C1 segment of cervical spinal cord (tissue), 14 donors: ENCODE data around the gene RIN2.

Experiments
- DNase-seq, 14 donors: peaks; one replicate each; lab custom pipeline; 2025; lab: John Stamatoyannopoulos, UW

RIN2 gene

DNA sequence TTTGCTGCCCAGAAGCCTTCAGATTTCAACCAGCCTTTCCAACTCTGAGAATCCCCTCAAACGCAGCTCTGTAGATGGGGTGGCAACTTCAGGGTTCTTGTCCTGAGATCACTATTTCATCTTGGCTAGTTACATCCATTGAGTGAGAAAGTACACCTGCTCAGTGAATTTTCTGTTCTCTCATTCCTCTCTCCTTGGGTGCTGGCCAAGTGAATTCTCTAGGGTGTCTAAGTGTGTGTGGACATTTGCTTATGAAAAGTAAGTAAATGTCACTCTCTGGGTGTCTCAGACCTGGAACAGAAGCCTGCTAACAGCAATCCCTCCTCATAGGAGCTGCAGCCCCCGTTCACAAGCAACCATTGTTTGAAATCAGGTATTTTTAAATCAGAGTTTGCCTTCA, 3.8 kb downstream of the RIN2 start:
- DNase-seq: no peak

GRCh38 chr20:19764207-19764606, 6.1 kb downstream of the RIN2 start:
- DNase-seq: no peak

- DNase-seq: no peak
Observed at GRCh38 chr20:19765266-19765665, 7.2 kb downstream of the RIN2 start.

DNA sequence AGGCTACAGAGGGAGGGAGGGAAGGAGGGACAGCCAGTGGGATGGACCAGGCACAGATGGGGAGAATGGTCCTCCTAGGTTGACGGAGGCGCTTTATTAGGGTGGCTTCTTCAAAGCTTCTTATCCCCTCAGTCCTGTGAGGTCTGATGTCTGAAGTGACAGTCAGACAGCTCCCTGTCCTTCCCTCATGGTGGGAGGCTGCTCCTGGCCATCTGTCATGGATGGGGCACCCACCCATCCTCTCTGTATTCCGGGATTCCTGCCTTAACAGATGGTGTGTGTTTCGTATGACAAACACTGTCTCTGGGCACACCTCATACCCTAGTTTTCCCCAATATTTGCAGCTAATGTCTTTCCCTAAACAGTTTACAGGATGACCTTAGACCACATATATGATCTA, 7.9 kb downstream of the RIN2 start:
- no peak for DNase-seq

DNA sequence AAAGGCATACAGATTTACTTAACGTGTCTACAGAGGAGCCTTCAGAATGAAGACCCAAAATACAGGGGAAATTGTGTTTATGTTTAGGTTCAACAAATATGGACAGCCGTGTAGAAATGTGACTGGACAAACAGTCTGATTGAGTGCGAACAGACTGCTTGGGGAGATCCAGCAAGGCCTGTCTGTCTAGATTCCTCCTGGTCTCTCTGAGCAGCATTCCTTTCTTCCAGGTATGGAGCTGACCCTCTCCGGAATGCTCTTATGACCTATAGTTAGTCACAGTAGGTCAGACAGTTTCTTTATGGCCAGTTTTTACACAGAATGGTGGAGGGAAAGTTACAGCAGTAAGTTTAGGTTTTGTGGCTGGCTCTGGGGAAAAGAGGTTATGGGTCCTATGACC, 9.0 kb downstream of the RIN2 start:
- DNase-seq: no peak

DNA sequence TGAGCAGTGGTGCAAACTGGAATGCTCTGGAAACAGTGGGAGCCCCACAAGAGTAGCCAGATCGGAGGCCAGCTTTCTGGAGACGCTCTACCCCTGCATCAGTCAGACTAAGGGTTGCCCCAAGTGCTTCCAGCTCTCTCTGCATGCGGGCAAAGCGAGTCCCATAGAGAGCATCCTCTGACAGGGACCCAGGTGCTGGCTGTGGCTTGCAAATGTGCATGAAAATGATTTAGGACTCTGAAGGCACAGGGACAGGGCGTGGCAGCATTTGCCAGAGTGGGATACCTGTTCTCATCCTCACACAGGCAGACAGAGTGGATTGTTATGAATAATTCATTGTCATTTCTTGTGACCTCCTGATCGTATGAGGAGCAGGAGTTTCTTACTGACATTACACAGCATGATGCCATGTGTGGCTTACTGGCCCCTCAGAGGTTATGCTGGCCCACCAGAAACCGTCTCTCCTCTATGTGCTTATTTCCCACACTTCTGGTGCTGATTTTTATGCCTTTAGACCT, 10.3 kb downstream of the RIN2 start:
- no peak for DNase-seq

GRCh38 chr20:19769507-19769906, 11.4 kb downstream of the RIN2 start:
- DNase-seq: no peak

GRCh38 chr20:19770375-19770774, 12.3 kb downstream of the RIN2 start:
- DNase-seq: no peak

GRCh38 chr20:19771031-19771430, 13.0 kb downstream of the RIN2 start:
- DNase-seq: no peak

GRCh38 chr20:19773471-19773870, 15.4 kb downstream of the RIN2 start:
- DNase-seq: no peak

- DNase-seq: peak in 4 of 14 donors; percentile 20 to 31 (median 26)
Observed at GRCh38 chr20:19774135-19774933, 16.3 kb downstream of the RIN2 start.

- DNase-seq: no peak
Observed at GRCh38 chr20:19775353-19776253, 17.5 kb downstream of the RIN2 start.

DNA sequence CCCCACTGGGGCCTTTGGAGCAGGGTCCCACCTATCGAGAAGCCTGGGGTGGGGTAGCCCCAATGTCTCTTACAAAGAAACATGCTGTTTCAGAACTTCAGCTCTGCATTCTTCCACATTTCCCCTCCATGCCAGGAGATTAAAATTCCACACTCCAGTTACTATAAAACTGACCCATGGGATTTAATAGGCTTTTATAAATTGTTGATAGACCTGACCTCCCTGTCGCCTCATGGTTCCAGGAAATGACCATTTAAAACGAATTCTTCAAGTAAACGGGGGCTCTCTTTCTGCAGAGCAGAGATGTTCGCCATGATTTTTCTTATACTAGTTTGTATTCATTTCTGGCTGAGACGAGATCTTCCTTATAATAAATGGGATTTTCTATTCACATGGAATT, 19.3 kb downstream of the RIN2 start:
- DNase-seq: no peak

- DNase-seq: no peak
Observed at GRCh38 chr20:19777981-19778380, 19.9 kb downstream of the RIN2 start.

DNA sequence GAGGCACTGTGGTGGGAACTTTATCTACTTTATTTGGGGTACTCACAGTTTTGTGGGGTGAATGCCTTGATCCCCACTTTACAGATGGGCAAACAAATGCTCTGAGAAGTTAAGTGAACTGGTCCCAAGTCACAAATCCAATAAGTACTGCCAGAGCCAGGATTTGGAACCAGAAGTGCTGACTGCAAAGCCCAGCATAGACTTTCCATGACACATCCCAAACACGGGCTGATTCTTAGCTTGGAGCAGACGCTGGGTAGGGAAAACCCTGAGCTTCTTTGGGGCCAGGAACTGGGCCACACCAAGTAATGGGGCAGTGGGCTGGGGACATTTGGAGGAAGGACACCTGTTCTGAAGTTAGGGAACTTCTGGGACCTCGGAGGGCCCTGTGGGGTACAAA, 20.3 kb downstream of the RIN2 start:
- no peak for DNase-seq

- DNase-seq: no peak
Observed at GRCh38 chr20:19779634-19780033, 21.6 kb downstream of the RIN2 start.

- DNase-seq: no peak
Observed at GRCh38 chr20:19780261-19780660, 22.2 kb downstream of the RIN2 start.

GRCh38 chr20:19781235-19781634, 23.2 kb downstream of the RIN2 start:
- no peak for DNase-seq

- no peak for DNase-seq
Observed at GRCh38 chr20:19782669-19783068, 24.6 kb downstream of the RIN2 start.

DNA sequence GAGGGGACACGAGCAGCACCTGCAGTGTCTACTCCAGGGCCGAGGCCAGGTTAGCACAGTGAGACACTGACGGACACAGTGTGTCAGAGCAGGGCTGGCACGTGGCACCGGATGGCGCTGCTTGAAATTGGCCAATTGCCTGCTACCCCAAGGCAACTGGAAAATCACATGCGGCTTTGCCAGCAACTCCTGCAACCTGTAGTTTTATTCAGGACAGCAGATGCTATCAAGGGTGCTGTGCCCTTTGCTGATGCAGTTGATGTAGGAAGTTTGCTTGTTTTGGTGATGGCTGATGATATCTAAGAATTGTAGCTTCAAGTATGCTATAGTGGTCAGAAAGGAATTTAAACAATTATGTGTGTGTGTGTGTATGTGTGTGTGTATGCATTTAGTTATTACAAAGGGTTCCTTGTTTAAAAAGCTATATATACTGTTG, 25.9 kb downstream of the RIN2 start:
- peak in 1 of 14 donors; percentile 60 for DNase-seq

- peak in 10 of 14 donors; percentile 6 to 68 (median 42) for DNase-seq
Observed at GRCh38 chr20:19784511-19785172, 26.6 kb downstream of the RIN2 start.
